ENCODE data around the gene GDE1.

GDE1 gene

DNA sequence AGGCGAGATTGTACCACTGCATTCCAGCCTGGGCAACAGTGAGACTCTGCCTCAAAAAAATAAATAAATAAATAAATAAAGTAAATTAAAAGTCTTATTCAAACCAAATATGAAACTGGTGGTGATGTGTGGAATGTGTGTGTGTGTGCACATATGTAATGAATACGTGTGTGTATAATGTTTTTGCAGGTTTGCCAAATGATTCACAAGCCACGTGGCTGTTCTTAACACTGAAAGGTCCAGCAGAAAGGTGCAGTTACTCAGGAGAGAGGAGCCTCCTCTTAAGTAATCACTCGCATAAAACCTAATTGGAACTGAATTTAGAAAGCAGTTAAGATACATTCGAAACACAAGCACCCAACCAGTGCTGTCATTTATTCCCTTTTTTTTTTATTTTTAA is 22.9 kb downstream of the GDE1 start:
- Histone ChIP-seq H3K4me1 (ENCODE audit: control insufficient read depth, insufficient read depth, low read length) (no peaks in the 10 kb centered on the region), H3K27me3 (ENCODE audit: control insufficient read depth, insufficient read depth, low read length) (no peaks in the 10 kb centered on the region), H3K4me3 (ENCODE audit: low read length) (no peak overlapping the region), H3K36me3 (ENCODE audit: control insufficient read depth, insufficient read depth, low read length) (peaks cover 20% of the 10 kb centered on the region), H3K9ac (ENCODE audit: low read length) (no peak overlapping the region), H3K27ac (ENCODE audit: low read depth, low read length) (no peak overlapping the region)

DNA sequence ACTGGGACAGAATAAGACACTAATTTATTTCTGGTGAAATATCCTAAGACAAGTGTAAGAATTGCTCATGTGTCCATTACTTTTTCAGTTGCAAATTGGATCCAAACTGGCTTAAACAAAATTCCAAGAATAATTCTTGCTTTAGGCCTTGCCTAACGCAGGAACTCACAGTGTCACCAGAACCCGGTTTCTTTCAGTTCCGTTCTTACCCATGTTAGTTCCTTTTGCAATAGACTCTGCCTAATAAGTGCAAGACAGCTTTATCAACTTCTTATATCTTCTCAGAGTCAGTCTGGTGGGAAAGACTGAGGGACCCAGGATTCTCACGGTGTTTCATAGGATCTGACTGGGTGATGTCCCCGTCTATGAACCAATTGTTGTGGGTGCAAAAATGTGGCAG is 24.7 kb downstream of the GDE1 start:
- Histone ChIP-seq H3K27ac (ENCODE audit: low read depth, low read length) (no peak overlapping the region), H3K36me3 (ENCODE audit: control insufficient read depth, insufficient read depth, low read length) (peaks cover 12% of the 10 kb centered on the region), H3K27me3 (ENCODE audit: control insufficient read depth, insufficient read depth, low read length) (no peaks in the 10 kb centered on the region), H3K9ac (ENCODE audit: low read length) (no peak overlapping the region), H3K4me1 (ENCODE audit: control insufficient read depth, insufficient read depth, low read length) (no peaks in the 10 kb centered on the region), H3K4me3 (ENCODE audit: low read length) (no peak overlapping the region)

DNA sequence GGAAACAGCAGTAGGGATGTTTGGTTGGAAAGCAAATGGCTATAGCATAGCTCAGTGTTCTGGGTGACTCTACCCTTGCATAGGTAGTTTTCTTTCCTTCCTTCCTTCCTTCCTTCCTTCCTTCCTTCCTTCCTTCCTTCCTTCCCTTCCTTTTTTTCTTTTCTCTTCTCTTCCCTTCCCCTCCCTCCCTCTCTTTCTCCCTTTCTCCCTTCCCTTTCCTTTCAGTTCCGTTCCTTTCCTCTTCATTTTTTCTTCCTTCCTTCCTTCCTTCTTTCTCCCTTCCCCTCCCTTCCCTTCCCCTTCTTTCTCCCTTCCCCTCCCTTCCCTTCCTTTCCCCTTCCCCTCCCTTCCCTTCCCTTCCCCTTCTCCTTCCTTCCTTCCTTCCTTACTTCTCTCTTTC is 31.3 kb downstream of the GDE1 start:
- no peak overlapping the region for H3K4me3 ChIP-seq (ENCODE audit: low read length)
- H3K36me3 ChIP-seq (ENCODE audit: control insufficient read depth, insufficient read depth, low read length) = no peaks in the 10 kb centered on the region
- no peak overlapping the region for H3K9ac ChIP-seq (ENCODE audit: low read length)
- no peak overlapping the region for H3K27ac ChIP-seq (ENCODE audit: low read depth, low read length)
- H3K27me3 ChIP-seq (ENCODE audit: control insufficient read depth, insufficient read depth, low read length) = no peaks in the 10 kb centered on the region
- no peaks in the 10 kb centered on the region for H3K4me1 ChIP-seq (ENCODE audit: control insufficient read depth, insufficient read depth, low read length)

DNA sequence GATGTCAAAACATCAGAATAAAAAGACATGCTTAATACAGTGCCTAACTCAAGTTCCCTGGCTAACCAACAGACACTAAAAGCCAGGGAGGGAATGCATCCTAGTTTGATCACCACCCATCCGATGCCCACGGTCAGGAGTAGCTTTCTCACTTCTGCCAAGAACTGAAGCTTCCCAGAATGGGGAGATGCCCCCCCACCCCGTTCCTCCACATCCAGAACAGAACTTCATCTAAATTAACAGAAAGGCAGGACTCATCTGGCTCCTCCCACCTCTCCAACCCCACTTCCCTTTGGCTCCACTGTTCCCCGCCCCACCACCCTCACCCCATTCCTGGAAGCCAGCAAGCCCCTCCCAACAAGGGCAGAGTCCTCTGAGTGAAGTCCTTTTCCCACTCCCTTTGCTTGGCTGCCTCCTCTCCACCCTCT is 33.7 kb downstream of the GDE1 start:
- Histone ChIP-seq H3K27me3 (ENCODE audit: control insufficient read depth, insufficient read depth, low read length) (no peaks in the 10 kb centered on the region), H3K4me1 (ENCODE audit: control insufficient read depth, insufficient read depth, low read length) (no peaks in the 10 kb centered on the region), H3K27ac (ENCODE audit: low read depth, low read length) (no peak overlapping the region), H3K9ac (ENCODE audit: low read length) (no peak overlapping the region), H3K4me3 (ENCODE audit: low read length) (no peak overlapping the region), H3K36me3 (ENCODE audit: control insufficient read depth, insufficient read depth, low read length) (no peaks in the 10 kb centered on the region)

DNA sequence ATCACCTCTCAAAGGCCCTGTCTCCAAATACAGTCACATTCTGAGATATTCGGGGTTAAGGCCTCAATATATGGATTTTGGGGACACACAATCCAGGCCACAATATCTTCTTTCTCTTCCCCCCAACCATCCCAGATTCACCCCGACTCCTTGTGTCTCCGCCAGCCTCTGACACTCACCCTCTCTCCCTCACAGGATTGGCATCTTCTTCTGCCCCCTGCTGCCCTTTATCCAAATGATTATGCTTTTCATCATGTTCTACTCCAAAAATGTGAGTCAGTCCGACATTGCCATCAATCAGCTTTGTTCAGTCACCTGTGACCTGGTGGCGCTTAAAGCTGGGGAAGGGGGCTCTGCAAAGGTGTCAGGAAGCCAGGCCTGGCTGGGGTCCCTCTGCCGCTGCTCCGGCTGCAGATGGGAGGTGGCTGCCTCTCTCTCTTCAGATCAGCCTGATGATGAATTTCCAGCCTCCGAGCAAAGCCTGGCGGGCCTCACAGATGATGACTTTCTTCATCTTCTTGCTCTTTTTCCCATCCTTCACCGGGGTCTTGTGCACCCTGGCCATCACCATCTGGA is 35.1 kb downstream of the GDE1 start:
- no peaks in the 10 kb centered on the region for H3K4me1 ChIP-seq (ENCODE audit: control insufficient read depth, insufficient read depth, low read length)
- H3K27me3 ChIP-seq (ENCODE audit: control insufficient read depth, insufficient read depth, low read length) = no peaks in the 10 kb centered on the region
- no peaks in the 10 kb centered on the region for H3K36me3 ChIP-seq (ENCODE audit: control insufficient read depth, insufficient read depth, low read length)
- H3K9ac ChIP-seq (ENCODE audit: low read length) = no peak overlapping the region
- no peak overlapping the region for H3K27ac ChIP-seq (ENCODE audit: low read depth, low read length)
- no peak overlapping the region for H3K4me3 ChIP-seq (ENCODE audit: low read length)

DNA sequence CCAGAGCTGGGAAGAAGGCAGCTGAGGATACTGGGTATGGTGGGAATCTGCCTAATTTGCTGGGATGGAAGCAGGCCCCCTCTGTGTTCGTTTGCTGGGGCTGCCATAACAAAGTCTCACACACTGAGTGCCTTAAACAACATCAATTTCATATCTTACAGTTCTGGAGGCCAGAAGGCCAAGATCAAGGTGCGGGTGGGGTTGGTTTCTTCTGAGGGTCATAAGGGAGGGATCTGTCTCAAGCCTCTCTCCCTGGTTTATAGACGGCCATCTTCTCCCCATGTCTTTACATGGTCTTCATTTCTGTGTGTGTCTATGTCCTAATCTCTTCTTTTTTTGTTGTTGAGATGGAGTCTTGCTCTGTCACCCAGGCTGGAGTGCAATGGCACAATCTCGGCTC is 35.8 kb downstream of the GDE1 start:
- no peak overlapping the region for H3K4me3 ChIP-seq (ENCODE audit: low read length)
- no peaks in the 10 kb centered on the region for H3K27me3 ChIP-seq (ENCODE audit: control insufficient read depth, insufficient read depth, low read length)
- no peaks in the 10 kb centered on the region for H3K4me1 ChIP-seq (ENCODE audit: control insufficient read depth, insufficient read depth, low read length)
- H3K9ac ChIP-seq (ENCODE audit: low read length) = no peak overlapping the region
- no peak overlapping the region for H3K27ac ChIP-seq (ENCODE audit: low read depth, low read length)
- H3K36me3 ChIP-seq (ENCODE audit: control insufficient read depth, insufficient read depth, low read length) = no peaks in the 10 kb centered on the region

DNA sequence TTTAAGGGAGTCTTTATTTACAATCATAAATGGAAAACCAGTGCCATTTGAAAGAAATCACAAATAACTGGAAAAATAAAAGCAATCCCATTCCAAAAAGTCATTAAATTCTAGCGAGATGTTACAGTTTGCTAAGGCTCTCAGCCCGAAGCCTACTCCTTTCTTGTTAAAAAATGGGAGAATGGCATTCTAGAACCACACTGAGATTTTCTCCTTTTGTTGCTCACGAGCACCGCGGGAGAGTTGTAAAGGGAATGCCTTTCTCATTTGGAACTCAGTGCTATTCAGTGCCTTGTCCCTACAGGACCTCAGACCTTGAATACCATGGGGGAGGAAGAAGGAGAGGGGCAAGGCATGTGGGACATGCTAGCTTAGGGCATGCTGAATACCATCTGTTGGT is 36.3 kb downstream of the GDE1 start:
- H3K4me1 ChIP-seq (ENCODE audit: control insufficient read depth, insufficient read depth, low read length) = no peaks in the 10 kb centered on the region
- H3K27me3 ChIP-seq (ENCODE audit: control insufficient read depth, insufficient read depth, low read length) = no peaks in the 10 kb centered on the region
- H3K27ac ChIP-seq (ENCODE audit: low read depth, low read length) = no peak overlapping the region
- H3K9ac ChIP-seq (ENCODE audit: low read length) = no peak overlapping the region
- no peaks in the 10 kb centered on the region for H3K36me3 ChIP-seq (ENCODE audit: control insufficient read depth, insufficient read depth, low read length)
- H3K4me3 ChIP-seq (ENCODE audit: low read length) = no peak overlapping the region

DNA sequence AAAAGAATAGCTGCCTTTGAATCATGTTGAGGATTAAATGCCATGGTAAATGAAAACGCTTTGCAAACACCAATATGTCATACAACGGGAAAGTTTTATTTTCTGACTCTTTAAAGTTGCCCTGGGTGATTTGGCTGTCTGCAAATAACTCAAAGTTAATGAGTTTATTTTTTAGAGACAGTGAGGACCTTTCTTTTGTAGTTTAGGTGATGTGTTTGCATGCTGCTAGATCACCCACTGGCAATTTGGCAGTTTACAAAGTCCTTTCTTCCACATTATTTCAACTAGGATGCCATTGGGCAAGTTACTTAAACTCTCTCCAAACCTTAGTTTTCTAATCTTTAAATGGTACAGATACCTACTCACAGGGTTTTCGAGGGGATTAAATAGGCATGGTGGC is 37.8 kb downstream of the GDE1 start:
- H3K27me3 ChIP-seq (ENCODE audit: control insufficient read depth, insufficient read depth, low read length) = no peaks in the 10 kb centered on the region
- H3K4me1 ChIP-seq (ENCODE audit: control insufficient read depth, insufficient read depth, low read length) = no peaks in the 10 kb centered on the region
- no peak overlapping the region for H3K27ac ChIP-seq (ENCODE audit: low read depth, low read length)
- no peaks in the 10 kb centered on the region for H3K36me3 ChIP-seq (ENCODE audit: control insufficient read depth, insufficient read depth, low read length)
- H3K9ac ChIP-seq (ENCODE audit: low read length) = no peak overlapping the region
- H3K4me3 ChIP-seq (ENCODE audit: low read length) = no peak overlapping the region

DNA sequence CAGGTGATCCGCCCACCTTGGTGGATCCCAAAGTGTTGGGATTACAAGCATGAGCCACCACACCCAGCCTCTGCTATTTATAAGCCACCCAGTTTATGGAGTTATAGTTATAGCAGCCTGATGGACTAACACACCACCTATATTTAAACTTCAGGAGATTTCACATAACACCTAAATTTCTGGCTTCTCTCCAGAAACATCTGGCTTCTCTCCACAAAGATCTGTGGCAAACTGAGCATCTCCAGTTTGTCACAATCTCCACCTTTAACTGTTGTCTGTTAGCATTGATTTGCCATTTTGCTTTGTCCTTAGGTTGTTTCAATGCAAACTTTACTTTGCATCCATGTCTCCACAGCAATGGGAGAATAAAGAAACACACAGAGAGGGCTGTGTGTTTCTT is 39.6 kb downstream of the GDE1 start:
- no peaks in the 10 kb centered on the region for H3K4me1 ChIP-seq (ENCODE audit: control insufficient read depth, insufficient read depth, low read length)
- H3K4me3 ChIP-seq (ENCODE audit: low read length) = no peak overlapping the region
- H3K27me3 ChIP-seq (ENCODE audit: control insufficient read depth, insufficient read depth, low read length) = no peaks in the 10 kb centered on the region
- H3K36me3 ChIP-seq (ENCODE audit: control insufficient read depth, insufficient read depth, low read length) = no peaks in the 10 kb centered on the region
- no peak overlapping the region for H3K27ac ChIP-seq (ENCODE audit: low read depth, low read length)
- no peak overlapping the region for H3K9ac ChIP-seq (ENCODE audit: low read length)

DNA sequence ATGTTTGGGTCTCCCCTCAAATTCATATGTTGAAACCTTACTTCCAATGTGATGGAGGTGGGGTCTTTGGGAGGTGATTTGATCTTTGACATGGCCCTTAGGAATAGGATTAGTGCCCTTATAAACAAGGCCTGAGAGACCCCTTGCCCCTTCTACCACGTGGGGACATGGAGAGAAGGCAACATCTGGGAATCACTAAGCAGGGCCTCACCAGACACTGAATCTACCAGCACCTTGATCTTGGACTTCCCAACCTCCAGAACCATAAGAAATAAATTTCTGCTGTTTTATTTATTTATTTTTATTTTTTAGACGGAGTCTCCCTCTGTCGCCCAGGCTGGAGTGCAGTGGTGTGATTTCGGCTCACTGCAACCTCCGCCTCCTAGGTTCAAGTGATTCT is 40.1 kb downstream of the GDE1 start:
- no peaks in the 10 kb centered on the region for H3K27me3 ChIP-seq (ENCODE audit: control insufficient read depth, insufficient read depth, low read length)
- no peak overlapping the region for H3K4me3 ChIP-seq (ENCODE audit: low read length)
- no peak overlapping the region for H3K27ac ChIP-seq (ENCODE audit: low read depth, low read length)
- no peak overlapping the region for H3K9ac ChIP-seq (ENCODE audit: low read length)
- H3K36me3 ChIP-seq (ENCODE audit: control insufficient read depth, insufficient read depth, low read length) = no peaks in the 10 kb centered on the region
- no peaks in the 10 kb centered on the region for H3K4me1 ChIP-seq (ENCODE audit: control insufficient read depth, insufficient read depth, low read length)

DNA sequence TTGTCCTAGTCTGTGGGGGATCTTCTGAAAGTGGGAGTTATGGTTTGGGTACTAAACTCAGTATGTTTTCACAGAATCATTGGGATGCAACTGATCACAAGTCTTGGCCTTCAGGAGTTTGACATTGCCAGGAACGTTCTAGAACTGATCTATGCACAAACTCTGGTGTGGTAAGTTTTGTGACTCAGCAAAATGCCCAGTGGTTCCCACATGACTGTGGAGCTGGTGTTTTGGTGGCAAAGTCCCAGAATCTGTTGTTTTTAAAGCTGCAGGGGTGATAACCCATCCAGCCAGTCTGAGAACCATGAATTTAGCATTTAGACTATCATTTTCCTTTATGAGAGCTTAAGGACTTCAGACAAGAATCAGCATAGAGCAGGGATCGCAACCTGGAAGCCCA is 40.6 kb downstream of the GDE1 start:
- no peaks in the 10 kb centered on the region for H3K27me3 ChIP-seq (ENCODE audit: control insufficient read depth, insufficient read depth, low read length)
- H3K9ac ChIP-seq (ENCODE audit: low read length) = no peak overlapping the region

DNA sequence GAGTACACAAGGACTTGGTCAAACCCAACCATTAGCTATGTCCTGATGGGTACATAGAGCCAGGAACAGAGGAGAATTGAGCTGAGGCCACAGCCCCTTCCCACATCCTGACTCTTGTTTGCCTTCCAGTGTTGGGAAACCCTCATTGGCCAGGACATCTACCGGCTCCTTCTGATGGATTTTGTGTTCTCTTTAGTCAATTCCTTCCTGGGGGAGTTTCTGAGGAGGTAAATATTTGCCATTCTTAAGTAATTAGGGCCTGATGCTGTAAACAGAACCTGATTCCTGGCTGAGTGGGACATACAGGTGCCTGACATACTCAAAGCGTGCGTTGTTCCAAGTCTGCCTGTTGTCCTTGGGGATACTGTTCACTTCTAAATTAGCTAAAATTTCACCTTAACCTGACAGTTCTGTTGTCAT is 42.6 kb downstream of the GDE1 start:
- Histone ChIP-seq H3K27me3 (ENCODE audit: control insufficient read depth, insufficient read depth, low read length) (no peaks in the 10 kb centered on the region), H3K4me3 (ENCODE audit: low read length) (no peak overlapping the region), H3K36me3 (ENCODE audit: control insufficient read depth, insufficient read depth, low read length) (no peaks in the 10 kb centered on the region), H3K4me1 (ENCODE audit: control insufficient read depth, insufficient read depth, low read length) (no peaks in the 10 kb centered on the region), H3K27ac (ENCODE audit: low read depth, low read length) (no peak overlapping the region), H3K9ac (ENCODE audit: low read length) (no peak overlapping the region)

More for the DNA sequence above, 40.6 kb downstream of the GDE1 start:
- no peaks in the 10 kb centered on the region for H3K36me3 ChIP-seq (ENCODE audit: control insufficient read depth, insufficient read depth, low read length)
- H3K4me3 ChIP-seq (ENCODE audit: low read length) = no peak overlapping the region
- no peaks in the 10 kb centered on the region for H3K4me1 ChIP-seq (ENCODE audit: control insufficient read depth, insufficient read depth, low read length)
- H3K27ac ChIP-seq (ENCODE audit: low read depth, low read length) = no peak overlapping the region

DNA sequence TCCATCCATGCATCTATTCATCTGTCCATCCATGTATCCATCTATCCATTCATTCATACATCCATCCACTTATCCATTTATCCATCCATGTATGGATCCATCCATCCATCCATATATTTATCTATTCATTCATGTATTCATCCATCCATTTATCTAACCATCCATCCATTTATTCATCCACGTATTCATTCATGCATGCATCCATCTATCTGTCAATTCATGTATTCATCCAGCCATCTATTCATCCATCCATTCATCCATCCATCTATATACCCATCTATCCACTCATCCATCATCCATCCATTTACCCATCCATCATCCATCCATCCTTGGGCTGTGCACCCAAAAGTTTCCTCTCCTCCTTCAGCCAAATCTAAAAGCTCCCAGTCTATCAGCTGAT is 43.4 kb downstream of the GDE1 start:
- Histone ChIP-seq H3K27ac (ENCODE audit: low read depth, low read length) (no peak overlapping the region), H3K27me3 (ENCODE audit: control insufficient read depth, insufficient read depth, low read length) (no peaks in the 10 kb centered on the region), H3K4me3 (ENCODE audit: low read length) (no peak overlapping the region), H3K4me1 (ENCODE audit: control insufficient read depth, insufficient read depth, low read length) (no peaks in the 10 kb centered on the region), H3K9ac (ENCODE audit: low read length) (no peak overlapping the region), H3K36me3 (ENCODE audit: control insufficient read depth, insufficient read depth, low read length) (no peaks in the 10 kb centered on the region)

All from rectal smooth muscle tissue (tissue), 1 donor.